ENCODE results near the gene HBD.

GRCh38 chr11:5204787-5205186 is 29.5 kb downstream of the HBD start:
- TF ChIP-seq CTCF (IDR thresholded peaks at IDR 0.05; ENCODE audit: extremely low read depth in 1 of 2, insufficient read depth in 1 of 2, low read depth in 1 of 2, low read length in 2 of 2) (peak; percentile 32 to 42), POLR2AphosphoS5 (IDR thresholded peaks at IDR 0.05; ENCODE audit: insufficient read depth, low read depth, low read length) (no peak), MYC (IDR thresholded peaks at IDR 0.05; ENCODE audit: low read depth, low read length) (no peak), EZH2 (IDR thresholded peaks at IDR 0.05; ENCODE audit: borderline replicate concordance, low read depth, low read length, severe bottlenecking) (no peak), POLR2A (IDR thresholded peaks at IDR 0.05; ENCODE audit: low read depth, low read length) (no peak), JUN (IDR thresholded peaks at IDR 0.05; ENCODE audit: borderline replicate concordance, insufficient read depth, insufficient read length, low read depth) (no peak), MAX (IDR thresholded peaks at IDR 0.05; ENCODE audit: insufficient read depth, insufficient read length) (no peak), GATA2 (IDR thresholded peaks at IDR 0.05; ENCODE audit: insufficient read depth, insufficient read length, low read depth, low read length) (no peak), FOS (IDR thresholded peaks at IDR 0.05; ENCODE audit: borderline replicate concordance, insufficient read depth, low read length) (no peak)

All from endothelial cell of umbilical vein (primary cell).